Measurements from ENCODE around the gene NUCKS1. TPM values are rescaled to one million over a fixed set of nuclear protein-coding genes. Genes with fewer than 3 reads are reported as not detected.

NUCKS1 gene
- total RNA-seq, 2 experiments from 2014 or later: 152 to 287 TPM

DNA sequence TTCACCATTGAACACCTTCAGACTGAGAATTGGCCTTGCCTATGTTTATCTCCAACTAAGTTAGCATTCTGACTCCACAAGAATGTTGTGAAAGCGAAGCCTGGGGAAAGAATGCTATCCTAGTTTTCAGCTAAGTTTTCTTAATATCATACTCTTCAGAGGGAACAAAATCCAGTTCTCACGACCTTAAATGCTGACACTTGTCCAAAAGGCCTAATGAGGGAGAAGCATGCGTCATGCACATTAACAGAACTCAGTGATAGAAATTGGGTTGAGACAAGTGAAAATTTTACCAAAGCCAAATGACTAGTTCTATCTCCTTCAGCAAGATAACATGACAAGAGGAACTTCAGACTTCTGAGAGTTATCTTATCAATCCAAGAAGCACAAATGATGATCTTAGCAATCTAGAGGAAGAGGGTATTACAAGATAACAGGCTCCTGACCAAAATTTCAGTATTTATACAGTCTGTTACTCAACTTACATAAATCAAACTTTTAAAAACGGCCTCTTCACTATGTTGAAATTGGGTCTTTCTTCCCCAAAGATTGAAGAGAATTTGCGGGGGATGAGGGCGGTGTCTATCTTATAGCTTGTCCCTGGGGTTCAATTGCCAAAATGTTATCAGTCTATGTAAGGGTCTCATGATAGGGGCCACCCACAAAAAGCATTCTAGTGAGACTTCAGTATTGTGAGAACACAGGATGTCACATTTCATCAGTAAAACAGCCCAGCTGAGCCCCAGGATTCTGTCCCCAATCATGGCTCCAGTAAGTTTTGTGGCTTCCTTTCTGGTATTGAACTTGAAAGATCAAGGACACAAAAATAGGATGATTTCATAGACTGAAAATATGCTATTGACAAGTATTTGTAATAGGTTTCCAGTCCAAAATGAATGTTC lies 43.1 kb downstream of the NUCKS1 start:
- BruUV-seq (replicated peaks): no TSS peak
- H3K4me1 ChIP-seq (ENCODE audit: insufficient read depth, low read length, poor library complexity, severe bottlenecking): peaks cover 10% of the 10 kb centered on the region
- no peak for DNase-seq (ENCODE audit: low spot score)
- no peak overlapping the region for H2AFZ ChIP-seq (ENCODE audit: low read length)
- H4K20me1 ChIP-seq (ENCODE audit: insufficient read depth, low read length): peaks cover 5% of the 10 kb centered on the region; the same call in 1 of the 2 replicates
- peaks cover 80% of the 10 kb centered on the region for H3K36me3 ChIP-seq (ENCODE audit: insufficient read depth, low read length)
- H3K9me3 ChIP-seq (ENCODE audit: low read length): no peaks in the 10 kb centered on the region
- TF ChIP-seq CTCF (conservative IDR thresholded peaks at IDR 0.05; ENCODE audit: low read length): no peak
- no peak for TF ChIP-seq EZH2phosphoT487 (IDR thresholded peaks at IDR 0.05; ENCODE audit: borderline replicate concordance, low read depth, low read length)
- intact Hi-C loops (cut with micrococcal nuclease; ENCODE audit: unreplicated experiment): no loop called here
- POLR2A ChIA-PET: interaction anchor here (0.6 to 5.6 kb wide), 4 partner anchors 12 to 787 kb away, joined by 3 to 38 read pairs (median 3); no protein-coding TSS in a partner anchor
- H3K27ac ChIP-seq (ENCODE audit: low read depth, low read length, poor library complexity, severe bottlenecking): no peak overlapping the region
- no peak overlapping the region for H3K4me3 ChIP-seq (ENCODE audit: low read depth, low read length, poor library complexity, severe bottlenecking)
- no peaks in the 10 kb centered on the region for H3K79me2 ChIP-seq (ENCODE audit: insufficient read depth, low read depth, low read length)
- H3K9me2 ChIP-seq (ENCODE audit: insufficient read depth, low read length): no peaks in the 10 kb centered on the region
- CTCF ChIA-PET (ENCODE audit: unreplicated experiment): interaction anchor here (5.8 kb wide), 1 partner anchor 47 kb away, joined by 68 read pairs; no protein-coding TSS in a partner anchor
- no peak overlapping the region for H3K4me2 ChIP-seq (ENCODE audit: low read length)

DNA sequence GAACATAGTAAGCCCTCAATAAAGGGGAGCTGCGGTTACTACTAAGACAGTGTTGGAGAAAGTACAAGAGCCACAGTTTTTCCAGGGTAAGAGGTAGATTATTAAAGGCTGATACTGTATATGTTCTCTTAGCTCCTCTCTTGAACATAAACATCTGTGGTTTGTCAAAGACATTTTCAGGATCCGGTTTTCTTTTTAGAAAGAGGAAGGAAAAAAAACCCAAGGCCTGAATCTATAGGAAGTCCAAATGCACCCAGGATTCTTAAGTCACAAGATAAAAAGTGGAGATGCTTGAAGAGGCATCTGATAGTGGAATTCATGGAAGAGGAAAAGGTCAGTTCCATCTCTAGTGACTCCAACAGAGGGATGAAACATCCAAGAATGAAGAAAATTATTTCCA lies 45.1 kb downstream of the NUCKS1 start:
- no peaks in the 10 kb centered on the region for H3K79me2 ChIP-seq (ENCODE audit: insufficient read depth, low read depth, low read length)
- no peaks in the 10 kb centered on the region for H3K9me2 ChIP-seq (ENCODE audit: insufficient read depth, low read length)
- DNase-seq (ENCODE audit: low spot score): no peak
- no peak overlapping the region for H3K27ac ChIP-seq (ENCODE audit: low read depth, low read length, poor library complexity, severe bottlenecking)
- no peaks in the 10 kb centered on the region for H3K9me3 ChIP-seq (ENCODE audit: low read length)
- intact Hi-C loops (cut with micrococcal nuclease; ENCODE audit: unreplicated experiment): no loop called here
- no peaks in the 10 kb centered on the region for H4K20me1 ChIP-seq (ENCODE audit: insufficient read depth, low read length)
- TF ChIP-seq CTCF (conservative IDR thresholded peaks at IDR 0.05; ENCODE audit: low read length): no peak
- TF ChIP-seq EZH2phosphoT487 (IDR thresholded peaks at IDR 0.05; ENCODE audit: borderline replicate concordance, low read depth, low read length): no peak
- H3K4me3 ChIP-seq (ENCODE audit: low read depth, low read length, poor library complexity, severe bottlenecking): no peak overlapping the region
- BruUV-seq (replicated peaks): no TSS peak
- H3K4me1 ChIP-seq (ENCODE audit: insufficient read depth, low read length, poor library complexity, severe bottlenecking): no peaks in the 10 kb centered on the region
- no peak overlapping the region for H3K4me2 ChIP-seq (ENCODE audit: low read length)
- no peak overlapping the region for H2AFZ ChIP-seq (ENCODE audit: low read length)
- POLR2A ChIA-PET: no interaction called here
- peaks cover 71% of the 10 kb centered on the region for H3K36me3 ChIP-seq (ENCODE audit: insufficient read depth, low read length)
- CTCF ChIA-PET (ENCODE audit: unreplicated experiment): no interaction called here

DNA sequence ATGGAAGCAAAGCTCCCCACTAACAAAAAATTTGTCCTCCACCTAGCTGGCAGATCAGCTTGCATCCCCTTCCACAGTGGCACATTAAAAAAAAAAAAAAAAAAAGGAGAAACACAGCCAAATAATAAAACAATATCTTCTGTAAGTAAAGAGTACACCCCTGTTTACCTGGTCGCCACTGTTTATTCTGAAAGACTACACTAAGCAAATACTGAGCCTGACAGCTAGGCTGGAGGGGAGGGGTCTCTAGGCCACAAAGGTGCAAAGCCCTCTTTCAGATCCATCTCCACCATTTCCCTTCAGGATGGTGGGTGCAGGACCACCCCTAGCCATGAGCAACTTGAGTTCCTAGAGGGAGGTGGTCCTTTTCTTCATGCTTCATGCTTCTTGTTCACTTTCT lies 46.9 kb downstream of the NUCKS1 start:
- ChIA-PET POLR2A (interaction anchor here (0.6 to 1.3 kb wide), 7 partner anchors 8 to 1347 kb away, joined by 3 to 8 read pairs (median 3); no protein-coding TSS in a partner anchor), CTCF (ENCODE audit: unreplicated experiment) (interaction anchor here (0.6 kb wide), 1 partner anchor 32 kb away, joined by 7 read pairs; no protein-coding TSS in a partner anchor)
- Histone ChIP-seq H3K27ac (ENCODE audit: low read depth, low read length, poor library complexity, severe bottlenecking) (no peak overlapping the region), H3K4me1 (ENCODE audit: insufficient read depth, low read length, poor library complexity, severe bottlenecking) (no peaks in the 10 kb centered on the region), H2AFZ (ENCODE audit: low read length) (no peak overlapping the region), H3K9me2 (ENCODE audit: insufficient read depth, low read length) (no peaks in the 10 kb centered on the region), H3K36me3 (ENCODE audit: insufficient read depth, low read length) (peaks cover 53% of the 10 kb centered on the region), H3K4me3 (ENCODE audit: low read depth, low read length, poor library complexity, severe bottlenecking) (no peak overlapping the region), H3K79me2 (ENCODE audit: insufficient read depth, low read depth, low read length) (no peaks in the 10 kb centered on the region), H4K20me1 (ENCODE audit: insufficient read depth, low read length) (no peaks in the 10 kb centered on the region), H3K9me3 (ENCODE audit: low read length) (no peaks in the 10 kb centered on the region), H3K4me2 (ENCODE audit: low read length) (no peak overlapping the region)
- no peak for TF ChIP-seq CTCF (conservative IDR thresholded peaks at IDR 0.05; ENCODE audit: low read length)
- no peak for TF ChIP-seq EZH2phosphoT487 (IDR thresholded peaks at IDR 0.05; ENCODE audit: borderline replicate concordance, low read depth, low read length)
- BruUV-seq (replicated peaks): no TSS peak
- intact Hi-C loops (cut with micrococcal nuclease; ENCODE audit: unreplicated experiment): no loop called here
- DNase-seq (ENCODE audit: low spot score): no peak
